GM19467 (cell line): Measurements from ENCODE around the gene BUD13.

ENCODE experiments used
- ATAC-seq: cut with Tn5 transposase; IDR thresholded peaks from one replicate; pipeline ENCODE4 v1.9.1; 2021; ENCODE audit warnings: mild to moderate bottlenecking, moderate library complexity; ENCODE audit not compliant: unreplicated experiment

Gene BUD13

DNA sequence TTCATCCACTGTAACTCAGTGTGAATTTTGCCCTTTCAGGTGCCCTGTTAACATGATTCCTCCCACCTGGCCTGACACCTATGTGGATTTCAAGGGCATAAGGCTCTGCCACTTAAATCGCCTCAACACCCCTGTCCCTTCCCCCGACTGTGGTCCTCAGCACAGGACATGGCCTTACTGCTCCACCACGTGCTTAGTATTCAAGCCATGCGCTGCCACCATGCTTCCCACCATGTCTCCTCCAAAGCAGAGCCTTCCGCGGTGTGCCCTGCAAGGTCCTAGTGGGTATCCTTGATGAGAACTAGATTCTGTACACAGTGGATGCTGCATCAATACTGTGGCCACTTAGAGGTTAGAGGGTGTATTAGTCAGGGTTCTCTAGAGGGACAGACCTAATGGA is 51.9 kb downstream of the BUD13 start:
- ATAC-seq, result no peak

DNA sequence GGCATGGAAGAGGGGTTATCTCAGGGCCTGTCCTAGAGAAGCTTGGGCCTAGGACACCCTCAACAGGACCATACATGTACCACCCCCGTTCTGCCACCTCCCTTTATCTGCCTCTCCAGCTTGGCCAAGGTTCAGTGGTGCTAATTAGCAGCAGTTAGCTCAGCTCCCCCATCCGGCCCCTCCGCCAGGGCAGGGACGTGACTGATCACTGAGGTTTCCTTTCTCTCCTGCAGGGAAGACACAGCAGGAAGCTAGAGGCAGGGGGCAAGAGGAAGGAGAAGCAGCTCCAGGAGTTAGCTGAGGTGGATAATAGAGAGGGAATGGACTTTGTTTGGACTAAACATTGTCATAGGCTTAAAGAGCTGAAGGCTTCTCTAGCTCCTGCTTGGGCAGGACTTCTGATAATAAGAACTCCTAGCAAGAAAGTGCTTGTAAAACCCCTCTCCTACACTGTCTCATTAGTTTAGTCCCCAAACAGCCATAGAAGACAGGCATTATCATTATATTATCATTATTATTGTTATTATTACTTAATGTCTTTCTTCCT is 53.8 kb downstream of the BUD13 start:
- no peak for ATAC-seq

DNA sequence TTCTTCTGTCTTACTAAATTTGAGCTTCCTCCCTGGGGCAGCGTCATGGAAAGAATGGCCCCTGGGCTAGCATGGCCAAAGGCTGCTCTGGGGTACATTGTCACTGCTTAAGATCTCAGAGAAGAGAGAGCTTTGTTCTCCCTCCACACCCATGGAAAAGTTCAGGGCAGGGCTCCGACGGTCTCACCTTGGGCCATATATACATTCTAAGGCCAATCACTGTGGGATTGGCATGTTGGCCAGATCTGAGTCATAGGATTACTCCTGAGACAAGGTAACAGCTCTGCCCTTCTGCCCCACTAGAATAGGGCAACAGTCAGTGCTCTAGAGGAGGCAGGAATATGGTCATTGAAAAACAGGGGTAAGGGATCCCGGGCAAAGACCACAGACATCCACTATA is 56.2 kb downstream of the BUD13 start:
- ATAC-seq, result no peak

DNA sequence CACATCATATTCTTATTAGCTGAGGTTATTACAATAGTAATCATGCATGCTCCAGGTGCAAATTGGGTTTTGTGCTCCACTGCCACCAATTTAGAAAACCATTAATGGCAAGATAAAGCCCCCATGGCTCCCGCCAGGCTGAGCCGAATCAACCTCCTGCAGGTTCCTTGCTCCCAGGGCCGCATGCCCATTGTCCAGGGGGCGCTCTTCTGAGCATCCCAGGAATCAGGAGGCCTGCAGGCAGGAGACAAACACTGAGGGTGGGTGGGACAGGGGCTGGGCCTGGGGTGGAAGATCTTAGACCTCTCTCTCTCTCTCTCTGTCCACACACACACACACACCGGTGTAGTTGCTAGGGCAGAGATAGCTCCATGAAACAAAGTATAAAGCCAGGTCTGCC is 57.4 kb downstream of the BUD13 start:
- ATAC-seq, result no peak

DNA sequence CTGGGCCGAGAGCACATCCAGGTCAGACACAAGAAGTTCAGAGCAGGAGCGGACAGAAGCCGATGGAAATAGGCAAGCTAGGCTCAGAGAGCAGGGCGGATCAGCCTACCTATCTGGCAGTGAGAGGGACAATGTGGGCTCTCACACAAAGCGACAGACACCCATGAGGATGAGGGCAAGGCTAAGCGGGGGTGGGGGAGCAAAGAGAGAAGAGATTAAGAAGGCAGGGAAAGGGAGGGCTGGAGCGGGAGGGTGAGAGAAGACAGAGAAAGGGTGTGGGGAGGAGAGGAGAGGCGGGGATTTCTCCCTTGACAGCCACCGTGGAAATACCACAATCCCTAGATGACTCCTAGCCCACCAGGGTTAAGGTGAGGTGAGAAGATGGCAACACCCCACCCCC is 57.9 kb downstream of the BUD13 start:
- ATAC-seq, result no peak

DNA sequence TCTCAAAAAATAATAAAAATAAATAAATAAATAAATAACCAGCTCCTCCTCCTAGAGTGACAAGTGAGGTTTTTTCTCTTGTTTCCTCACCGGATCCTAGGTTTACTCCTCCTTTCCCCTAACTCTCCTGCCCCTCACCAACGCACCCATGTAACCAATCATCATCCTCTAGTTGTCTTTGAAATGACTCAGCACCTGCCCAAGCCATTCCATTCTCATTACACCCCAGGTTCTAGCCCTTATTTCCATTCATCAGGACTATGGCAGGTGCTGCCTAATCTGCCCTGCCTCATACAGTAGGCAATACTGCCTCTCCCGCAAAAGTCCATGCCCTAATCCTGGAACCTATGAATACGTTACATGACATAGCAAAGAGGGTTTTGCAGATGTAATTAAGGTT is 60.4 kb downstream of the BUD13 start:
- no peak for ATAC-seq

DNA sequence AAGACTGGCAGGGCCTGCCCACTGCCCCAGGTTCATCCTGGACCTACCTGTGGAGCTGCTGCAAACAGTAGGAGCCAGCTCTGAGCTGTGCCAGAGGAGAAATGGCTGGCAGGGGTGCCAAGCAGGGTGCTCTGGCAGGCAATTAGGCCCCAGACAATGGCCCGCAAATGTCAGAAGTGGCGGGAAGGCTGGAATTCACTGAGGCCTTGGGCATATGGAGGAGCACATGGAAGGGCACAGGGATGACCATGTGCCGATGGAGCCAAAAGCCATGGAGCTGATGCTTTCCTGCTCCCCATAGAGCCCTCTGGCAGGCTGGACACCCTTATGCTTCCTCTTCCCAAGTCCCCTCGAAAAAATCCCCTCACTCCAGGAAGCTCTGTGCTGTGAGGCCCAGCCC is 62.0 kb downstream of the BUD13 start:
- no peak for ATAC-seq

DNA sequence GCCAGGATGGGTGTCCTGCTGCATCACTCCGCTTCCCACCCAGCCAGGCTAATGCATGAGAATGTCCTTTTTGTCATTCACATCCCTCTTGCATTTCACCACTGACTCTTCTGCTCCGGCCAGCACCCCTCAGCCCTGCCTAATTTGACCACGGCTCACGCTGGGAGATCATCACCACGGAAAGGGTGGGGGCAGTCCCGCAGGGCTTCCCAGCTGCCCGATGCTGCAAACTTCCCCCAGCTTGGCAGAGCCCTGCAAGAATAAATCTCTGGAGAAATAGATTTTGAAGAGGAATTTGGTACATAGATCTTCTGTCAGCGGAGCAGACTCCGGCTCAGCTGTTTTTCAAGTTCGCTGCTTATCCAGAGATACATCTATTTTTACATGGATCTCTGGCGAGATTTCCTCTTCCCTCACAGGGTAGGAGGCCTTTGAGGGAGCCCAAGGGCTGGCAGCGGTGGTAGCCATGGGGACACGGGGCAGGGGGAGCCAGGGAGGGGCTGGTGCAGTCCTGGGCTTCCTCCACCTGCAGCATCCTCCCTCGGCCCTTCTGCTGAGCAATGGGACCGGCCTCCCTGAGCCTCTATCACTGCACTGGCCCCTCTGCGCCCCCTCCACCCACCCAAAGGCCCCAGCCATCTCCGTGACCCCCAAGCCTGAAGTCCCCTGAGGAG is 62.6 kb downstream of the BUD13 start:
- ATAC-seq, result no peak

DNA sequence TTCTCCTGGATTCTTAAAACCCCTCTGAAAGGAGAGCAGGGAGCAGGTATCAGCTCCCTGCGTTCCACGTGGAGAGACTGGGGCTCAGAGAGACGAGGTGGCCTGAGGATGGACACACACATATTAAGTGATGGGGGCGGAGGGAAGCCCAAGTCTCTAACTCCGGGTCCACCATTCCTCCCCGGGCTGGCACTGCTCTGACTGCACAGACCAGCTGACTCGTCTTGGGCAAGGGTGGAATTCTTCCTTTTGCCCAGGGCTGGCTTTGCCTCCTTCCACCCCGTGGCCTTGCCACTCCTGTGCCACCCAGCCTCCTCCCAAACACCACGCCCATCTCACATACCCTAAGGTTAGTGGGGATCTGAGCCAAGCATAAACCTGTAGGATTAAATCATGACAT is 65.0 kb downstream of the BUD13 start:
- ATAC-seq, result no peak

DNA sequence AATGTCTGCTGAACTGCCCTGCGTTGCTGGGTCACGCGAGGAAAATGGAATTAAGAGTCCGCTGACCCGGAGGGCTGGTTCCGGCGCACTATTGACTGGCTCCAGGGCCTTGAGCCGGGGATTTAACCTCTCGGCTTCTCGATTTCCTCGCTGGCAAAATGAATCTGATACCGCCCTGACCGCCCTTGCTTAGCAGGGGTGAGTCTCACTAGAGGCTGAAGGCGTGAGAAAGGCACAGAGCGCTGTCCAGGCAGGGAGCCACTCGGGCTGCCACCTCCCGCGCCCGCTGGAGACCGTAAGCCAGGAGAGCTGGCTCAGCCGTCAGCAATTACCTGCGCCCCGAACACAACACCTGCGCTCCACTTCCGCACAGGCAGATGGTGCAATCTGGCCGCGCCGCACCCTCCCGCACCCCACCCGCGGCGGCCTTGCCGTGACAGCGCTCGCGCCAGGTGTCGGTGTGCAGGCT is 65.6 kb downstream of the BUD13 start:
- ATAC-seq, result no peak

DNA sequence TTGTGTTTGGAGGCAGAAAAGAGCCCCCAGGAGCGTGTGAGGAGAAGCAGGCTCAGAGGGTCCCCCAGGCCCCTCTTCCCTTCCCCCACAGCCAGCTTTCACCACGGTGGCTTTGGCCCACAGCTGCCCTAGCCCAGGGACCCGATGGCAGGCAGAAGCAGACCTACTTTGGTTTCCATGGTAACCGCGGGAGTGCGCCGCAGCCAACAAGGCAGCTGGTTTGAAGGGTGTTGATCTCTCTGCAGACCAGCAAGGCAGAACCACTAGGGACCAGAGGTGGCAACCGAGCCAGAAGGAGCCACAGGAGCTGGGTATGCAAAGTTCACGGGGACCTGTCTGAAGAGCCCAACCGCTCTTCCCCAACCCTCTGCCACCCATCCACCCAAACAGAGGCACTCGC is 69.4 kb downstream of the BUD13 start:
- no peak for ATAC-seq

DNA sequence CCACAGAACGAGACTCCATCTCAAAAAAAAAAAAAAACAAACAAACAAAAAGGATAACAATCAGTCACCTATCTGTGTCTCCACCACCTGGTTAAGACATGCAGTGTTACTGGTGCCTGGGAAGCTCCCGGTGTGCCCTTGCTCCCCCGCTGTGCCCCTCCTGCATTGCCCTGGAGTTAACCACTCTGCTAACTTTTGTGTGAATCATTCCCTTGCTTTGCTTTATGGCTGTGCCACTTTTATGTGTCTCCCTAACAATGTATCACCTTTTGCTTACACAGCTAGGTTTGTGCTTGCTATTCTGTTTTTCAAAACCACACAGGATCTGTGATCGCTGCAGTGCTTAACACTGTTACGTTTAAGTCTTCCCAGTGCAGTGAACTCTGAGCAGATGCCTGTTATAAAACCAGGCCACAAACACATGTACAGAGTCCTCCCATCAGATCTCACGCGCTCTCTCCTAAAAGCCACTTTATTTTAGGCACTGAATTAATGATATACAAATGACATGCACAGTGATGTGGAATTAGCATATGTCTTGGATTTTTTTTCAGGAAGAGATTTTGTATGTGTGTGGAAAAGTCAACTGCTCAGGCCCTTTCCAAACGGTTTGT is 69.9 kb downstream of the BUD13 start:
- no peak for ATAC-seq

DNA sequence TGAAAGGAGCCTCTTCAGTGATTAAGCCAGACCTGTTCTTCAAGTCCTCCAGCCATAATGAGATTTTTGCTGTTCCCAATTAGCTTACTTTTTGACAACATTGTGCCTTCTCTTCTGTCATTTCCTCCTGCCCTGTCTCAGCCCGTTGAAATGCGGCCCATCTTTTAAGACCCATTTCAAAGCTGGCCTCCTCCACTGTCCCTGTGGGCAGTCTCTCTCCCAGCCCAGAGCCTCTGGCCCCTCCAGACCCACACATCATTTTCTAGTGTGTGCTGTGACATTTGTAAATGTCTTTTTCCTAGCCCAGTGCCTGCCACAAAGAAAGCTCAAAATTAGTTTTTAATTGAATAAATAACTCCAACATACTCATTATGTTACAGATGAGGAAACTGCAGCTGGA is 70.9 kb downstream of the BUD13 start:
- ATAC-seq, result no peak

DNA sequence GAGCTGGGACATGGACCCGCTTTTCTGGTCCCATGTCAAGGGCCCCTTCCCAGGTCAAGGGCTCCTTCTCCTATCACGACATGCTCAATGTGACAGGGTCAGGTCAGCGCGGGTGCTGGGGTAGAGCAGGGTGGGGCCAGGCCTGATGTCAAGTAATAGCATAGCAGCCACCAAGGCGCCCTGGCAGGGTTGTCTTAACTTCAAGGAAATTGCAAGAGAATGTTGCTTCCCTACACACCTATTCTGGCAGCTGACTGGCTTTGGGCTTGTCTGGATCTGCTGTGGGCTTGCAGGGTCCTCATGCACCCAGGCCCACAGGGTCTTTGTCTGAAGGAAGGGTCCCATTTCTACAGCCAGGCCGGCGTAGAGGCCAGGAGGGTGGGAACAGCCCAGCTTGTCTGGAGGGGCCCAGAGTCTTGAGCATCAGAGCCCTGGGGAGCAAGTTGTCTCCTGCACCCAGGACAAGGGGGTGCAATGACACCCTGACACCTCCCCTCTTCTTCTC is 71.4 kb downstream of the BUD13 start:
- no peak for ATAC-seq

DNA sequence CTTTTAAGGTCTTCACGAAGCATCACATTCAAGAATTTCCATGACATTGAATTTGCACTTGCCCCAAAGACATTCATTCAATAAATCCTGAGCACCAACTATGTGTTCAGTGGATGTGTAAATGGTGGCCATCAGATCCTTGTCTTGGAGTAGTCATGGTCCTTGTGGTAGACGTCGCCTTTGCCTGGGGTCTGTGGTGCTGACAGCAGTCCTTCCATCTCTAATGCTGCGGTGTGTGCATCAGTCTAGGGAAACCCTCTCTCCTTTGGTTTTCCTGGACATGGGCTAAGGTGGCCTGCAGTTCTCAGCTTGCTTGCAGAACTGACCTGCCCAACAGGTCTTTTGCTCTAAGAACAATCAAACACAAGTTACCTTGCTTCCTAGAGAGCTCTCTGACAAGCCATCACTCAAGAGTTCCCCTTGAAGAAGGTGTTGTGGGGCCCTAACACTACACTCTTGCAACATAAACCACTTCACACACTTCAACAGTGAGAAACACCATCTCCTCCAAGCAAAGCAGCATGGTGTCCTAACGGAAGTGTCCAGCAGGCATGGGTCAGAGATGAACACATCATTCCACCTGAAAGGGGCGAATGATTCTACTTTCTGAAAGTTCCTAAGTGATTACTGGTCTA is 72.1 kb downstream of the BUD13 start:
- ATAC-seq, result no peak
